ENCODE measurements around the gene RHOF.

GRCh38 chr12:121781484-121781997 lies 11.9 kb downstream of the RHOF start:
- TF ChIP-seq CTCF (IDR thresholded peaks at IDR 0.05): no peak
- TF ChIP-seq POLR2A (IDR thresholded peaks at IDR 0.05): no peak
- TF ChIP-seq EP300 (IDR thresholded peaks at IDR 0.05): no peak

Data from gastroesophageal sphincter (tissue), 3 donors.